Measurements from ENCODE around the gene SIRT7.
A peak's percentile ranks its signal among the peaks of the same experiment; 100 is the strongest.

SIRT7 gene

DNA sequence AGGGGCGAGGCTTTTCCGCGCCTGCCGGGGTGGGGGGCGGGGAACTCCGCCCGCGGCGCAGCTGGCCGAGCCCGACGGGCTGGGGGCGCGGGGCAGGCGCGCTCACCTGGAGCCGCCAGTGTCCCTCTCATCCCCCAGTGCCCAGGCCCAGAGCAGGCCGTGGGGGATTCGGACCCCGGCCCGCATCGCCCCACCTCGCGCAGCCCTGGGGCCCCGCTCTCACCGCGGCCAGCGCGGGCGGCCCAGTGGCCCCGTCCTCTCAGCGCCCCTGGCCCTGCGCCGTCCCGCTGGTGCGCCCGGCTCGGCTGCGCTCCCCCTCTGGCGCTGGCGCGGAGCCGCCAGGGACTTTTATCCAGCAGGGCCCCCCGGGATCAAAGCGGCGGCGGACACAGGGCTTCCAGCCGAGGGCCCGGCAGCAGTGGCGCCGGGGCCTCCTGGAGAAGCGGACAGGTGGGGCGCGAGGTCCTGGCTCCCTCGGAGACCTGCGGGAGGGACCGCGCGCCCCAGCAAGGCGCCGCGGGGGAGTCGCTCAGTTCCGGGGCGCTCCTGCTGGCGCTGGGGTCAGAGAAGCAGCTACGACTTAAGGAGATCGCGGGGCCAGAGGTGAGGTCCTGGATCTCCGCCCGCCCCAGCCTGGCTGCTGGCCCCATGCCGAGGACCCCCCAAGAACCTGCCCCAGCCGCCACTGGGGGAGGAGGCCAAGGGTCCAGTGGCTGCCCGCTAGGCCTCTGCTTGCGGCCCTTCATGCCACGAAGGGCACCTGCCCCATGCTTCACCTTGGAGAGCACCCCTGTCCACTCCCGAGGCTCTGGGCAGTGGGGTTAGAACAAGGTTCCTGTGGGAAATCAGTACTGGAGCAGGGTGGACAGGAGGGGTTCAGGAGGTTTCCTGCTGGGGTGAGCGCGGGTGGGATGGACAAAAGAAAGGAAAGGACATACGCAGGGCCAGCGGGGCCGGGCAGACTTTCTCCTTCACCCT, 43.8 kb upstream of the SIRT7 start:
- TF ChIP-seq, protein P1, sequence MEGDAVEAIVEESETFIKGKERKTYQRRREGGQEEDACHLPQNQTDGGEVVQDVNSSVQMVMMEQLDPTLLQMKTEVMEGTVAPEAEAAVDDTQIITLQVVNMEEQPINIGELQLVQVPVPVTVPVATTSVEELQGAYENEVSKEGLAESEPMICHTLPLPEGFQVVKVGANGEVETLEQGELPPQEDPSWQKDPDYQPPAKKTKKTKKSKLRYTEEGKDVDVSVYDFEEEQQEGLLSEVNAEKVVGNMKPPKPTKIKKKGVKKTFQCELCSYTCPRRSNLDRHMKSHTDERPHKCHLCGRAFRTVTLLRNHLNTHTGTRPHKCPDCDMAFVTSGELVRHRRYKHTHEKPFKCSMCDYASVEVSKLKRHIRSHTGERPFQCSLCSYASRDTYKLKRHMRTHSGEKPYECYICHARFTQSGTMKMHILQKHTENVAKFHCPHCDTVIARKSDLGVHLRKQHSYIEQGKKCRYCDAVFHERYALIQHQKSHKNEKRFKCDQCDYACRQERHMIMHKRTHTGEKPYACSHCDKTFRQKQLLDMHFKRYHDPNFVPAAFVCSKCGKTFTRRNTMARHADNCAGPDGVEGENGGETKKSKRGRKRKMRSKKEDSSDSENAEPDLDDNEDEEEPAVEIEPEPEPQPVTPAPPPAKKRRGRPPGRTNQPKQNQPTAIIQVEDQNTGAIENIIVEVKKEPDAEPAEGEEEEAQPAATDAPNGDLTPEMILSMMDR (IDR thresholded peaks at IDR 0.05), result no peak
- no peak for DNase-seq (ENCODE audit: low spot score)
- Histone ChIP-seq H3K4me3 (peak overlapping the region; percentile 64), H3K27ac (no peak overlapping the region)

DNA sequence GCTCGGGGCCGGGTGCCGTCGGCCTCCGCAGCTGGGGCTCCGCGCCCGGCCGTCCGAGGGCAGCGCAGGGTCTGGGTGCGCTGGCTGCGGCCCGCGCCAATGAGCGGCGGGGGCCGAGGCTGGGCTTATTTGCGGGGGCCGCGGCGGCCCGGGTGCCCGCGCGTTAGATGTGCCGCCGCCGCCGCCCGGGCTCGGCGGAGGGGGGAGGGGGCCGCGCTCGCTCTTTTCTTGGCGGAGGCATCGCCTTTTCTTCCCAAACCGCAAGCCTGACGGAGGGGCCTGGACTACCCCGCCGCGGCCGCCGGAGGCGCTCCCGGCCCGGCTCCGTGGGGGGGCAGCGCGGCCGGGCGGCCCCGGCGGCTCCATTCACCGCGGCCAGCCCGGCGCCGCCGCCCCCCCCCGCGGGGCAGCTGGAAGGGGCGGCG, 43.1 kb upstream of the SIRT7 start, which contains the start of gene NOTUM:
Gene NOTUM (minus strand): TSS at position 101 of the 425 bp plus-strand sequence. CDS start 278 bp downstream, outside the sequence.
- TF ChIP-seq, protein P1 (IDR thresholded peaks at IDR 0.05), result no peak
- no peak for DNase-seq (ENCODE audit: low spot score)
- Histone ChIP-seq H3K4me3 (peak within 1 kb of the TSS; percentile 64), H3K27ac (no peak within 1 kb of the TSS)

DNA sequence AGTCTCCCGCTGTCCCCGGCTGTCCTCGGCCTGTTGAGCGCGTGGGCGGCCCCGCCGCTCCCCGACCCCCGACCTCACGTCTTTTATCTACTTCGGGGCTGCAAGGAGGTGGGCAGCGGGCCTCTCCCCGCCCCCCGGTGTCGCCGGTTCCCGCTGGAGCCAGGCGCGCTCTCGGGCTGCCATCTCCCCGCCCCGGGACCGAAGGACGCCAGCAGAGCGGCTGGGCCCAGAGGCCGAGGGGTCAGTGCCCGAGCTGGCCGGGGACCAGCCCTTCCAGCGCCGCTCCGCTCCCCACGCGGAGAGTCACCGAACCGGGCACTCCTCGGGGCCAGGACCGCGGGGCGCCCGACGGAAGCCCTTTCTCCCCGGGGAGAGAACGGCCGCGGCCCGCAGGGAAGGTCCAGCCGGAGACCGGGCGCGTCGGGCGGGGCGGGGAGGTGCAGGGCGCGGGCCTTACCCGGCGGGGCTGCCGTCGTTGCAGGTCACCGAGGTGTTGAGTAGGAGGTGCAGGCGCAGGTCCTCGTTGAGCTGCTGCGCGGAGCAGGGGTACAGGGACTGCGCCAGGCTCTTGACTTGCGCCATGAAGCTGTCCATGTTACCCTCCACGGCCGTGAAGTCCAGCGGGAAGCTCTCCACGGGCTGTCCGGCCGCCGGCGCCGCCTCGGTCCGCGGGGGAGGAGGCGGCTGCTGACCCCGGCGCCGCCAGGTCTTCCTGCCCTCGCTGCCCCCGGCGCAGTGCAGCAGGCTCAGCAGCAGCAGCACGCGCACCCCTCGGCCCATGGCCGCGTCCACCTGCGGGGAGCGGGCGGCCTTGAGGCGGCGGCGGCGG, 42.4 kb upstream of the SIRT7 start:
- H3K4me3 ChIP-seq, result peak overlapping the region; percentile 64
- H3K27ac ChIP-seq, result no peak overlapping the region
- no peak for DNase-seq (ENCODE audit: low spot score)
- TF ChIP-seq, protein P1 (IDR thresholded peaks at IDR 0.05), result no peak

DNA sequence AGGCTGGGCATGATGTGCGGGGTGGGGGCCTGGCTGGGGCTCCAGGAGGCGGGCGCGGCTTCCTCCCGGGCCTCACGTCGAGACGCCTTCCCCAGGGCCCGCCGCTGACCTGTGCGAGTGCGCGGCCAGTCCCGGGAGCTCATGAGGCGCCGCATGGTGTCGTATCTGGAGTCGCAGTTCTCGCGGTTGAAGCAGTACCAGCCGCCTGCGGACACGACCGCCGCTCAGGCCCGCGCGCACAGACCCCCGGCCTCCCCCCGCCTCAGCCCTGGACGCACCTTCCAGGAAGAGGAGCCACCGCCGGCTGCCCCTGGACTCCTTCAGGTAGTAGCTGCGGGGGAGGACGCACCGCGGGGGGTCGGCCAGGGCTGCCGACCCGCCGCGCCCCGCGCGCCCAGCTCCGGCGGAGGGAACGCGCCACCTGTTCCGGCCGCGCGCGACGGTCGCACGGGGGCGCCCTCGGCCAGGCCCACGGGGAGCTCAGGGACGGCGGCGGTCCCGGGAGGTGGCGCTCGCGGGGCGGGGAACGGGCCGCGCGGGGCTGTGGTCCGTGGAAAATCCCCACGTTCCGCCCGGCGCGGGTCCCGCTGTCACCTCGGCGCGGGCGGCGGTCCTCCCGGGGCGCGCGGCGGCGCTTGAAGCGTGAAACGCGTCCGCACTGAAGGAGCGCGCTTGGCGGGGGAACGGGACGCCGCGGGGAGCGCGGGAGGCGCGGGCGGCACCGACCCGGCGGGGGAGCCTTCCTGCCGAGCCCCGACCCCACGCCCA, 41.6 kb upstream of the SIRT7 start:
- H3K4me3 ChIP-seq, result peak overlapping the region; percentile 64
- H3K27ac ChIP-seq, result no peak overlapping the region
- TF ChIP-seq, protein P1 (IDR thresholded peaks at IDR 0.05), result peak; percentile 80
- no peak for DNase-seq (ENCODE audit: low spot score)

DNA sequence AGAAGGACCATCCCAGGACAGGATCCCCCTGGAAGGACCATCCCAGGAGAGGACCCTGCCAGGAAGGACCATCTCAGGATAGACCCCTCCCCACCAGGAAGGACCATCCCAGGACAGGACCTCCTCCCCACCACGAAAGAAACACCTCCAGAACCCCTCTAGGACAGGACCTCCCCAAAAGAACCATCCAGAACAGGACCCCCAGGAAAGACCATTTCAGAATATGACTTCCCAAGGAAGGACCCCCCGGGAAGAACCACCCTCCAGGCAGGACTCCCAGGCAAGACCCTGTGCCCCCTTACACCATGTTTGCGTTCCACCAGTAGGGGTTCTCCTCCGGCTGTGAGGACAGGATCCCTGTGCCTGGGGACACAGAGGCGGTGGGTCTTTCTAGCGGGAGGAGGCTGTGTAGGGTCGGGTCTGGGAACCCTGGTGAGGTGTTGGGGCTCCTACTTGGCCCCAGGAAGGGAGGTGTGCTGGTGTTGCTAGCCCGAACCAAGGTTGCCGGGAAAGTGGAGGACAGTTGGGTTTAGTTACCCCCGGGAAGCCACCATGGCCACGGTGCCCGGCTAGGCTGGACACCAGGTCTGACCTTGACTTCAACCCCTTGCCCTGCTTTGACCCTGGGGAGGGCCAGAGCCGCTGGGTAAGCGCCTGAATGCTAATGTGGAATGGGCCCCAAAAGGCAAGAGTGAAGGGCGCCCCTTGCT, 40.8 kb upstream of the SIRT7 start:
- no peak for DNase-seq (ENCODE audit: low spot score)
- TF ChIP-seq, protein P1 (IDR thresholded peaks at IDR 0.05), result no peak
- H3K27ac ChIP-seq, result no peak overlapping the region
- H3K4me3 ChIP-seq, result no peak overlapping the region

Data from coronary artery (tissue), 2 donors.